DMS79 (cell line): ENCODE results near the gene ZNF280B.
"Not testable (repeated sequence)": the region's sequence is repeated elsewhere in the genome, so short reads cannot be mapped to it uniquely, and the experiment has no call there.

Experiments
- DNase-seq: peaks from one replicate; lab custom pipeline; 2025; lab: John Stamatoyannopoulos, UW

The ZNF280B gene

DNA sequence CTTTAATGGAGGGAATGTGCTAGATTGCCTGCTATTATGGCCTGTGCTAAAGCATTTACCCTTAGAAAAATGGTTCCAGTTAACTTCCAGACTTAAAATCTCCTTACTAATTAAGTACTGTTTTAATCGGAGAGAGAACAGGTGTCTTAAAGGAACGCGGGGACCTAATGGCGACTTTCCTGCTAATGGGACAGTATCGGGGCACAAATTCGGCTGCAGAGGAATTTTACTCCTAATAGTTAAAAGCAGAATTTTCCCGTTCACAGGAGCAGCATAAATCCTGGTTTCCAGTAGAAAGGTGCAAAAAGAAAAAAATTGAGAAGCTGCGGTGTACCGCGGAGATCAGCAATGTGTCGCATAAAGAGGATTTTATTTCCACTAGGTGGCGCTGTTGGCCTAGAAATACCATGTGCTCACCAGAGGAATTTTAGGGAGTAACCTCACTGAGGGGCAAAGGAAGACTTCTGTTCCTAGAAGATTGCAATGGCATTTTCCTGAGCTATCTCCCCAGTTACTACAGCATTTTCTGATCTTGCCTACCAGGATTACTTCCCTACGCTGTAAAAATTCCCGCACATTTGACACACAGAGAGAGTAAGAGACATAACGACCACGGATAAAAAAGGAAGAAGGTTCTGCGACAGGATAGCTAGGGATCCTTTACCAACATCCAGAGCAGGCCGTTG lies 44.5 kb downstream of the ZNF280B start:
- DNase-seq: peak; percentile 8

DNA sequence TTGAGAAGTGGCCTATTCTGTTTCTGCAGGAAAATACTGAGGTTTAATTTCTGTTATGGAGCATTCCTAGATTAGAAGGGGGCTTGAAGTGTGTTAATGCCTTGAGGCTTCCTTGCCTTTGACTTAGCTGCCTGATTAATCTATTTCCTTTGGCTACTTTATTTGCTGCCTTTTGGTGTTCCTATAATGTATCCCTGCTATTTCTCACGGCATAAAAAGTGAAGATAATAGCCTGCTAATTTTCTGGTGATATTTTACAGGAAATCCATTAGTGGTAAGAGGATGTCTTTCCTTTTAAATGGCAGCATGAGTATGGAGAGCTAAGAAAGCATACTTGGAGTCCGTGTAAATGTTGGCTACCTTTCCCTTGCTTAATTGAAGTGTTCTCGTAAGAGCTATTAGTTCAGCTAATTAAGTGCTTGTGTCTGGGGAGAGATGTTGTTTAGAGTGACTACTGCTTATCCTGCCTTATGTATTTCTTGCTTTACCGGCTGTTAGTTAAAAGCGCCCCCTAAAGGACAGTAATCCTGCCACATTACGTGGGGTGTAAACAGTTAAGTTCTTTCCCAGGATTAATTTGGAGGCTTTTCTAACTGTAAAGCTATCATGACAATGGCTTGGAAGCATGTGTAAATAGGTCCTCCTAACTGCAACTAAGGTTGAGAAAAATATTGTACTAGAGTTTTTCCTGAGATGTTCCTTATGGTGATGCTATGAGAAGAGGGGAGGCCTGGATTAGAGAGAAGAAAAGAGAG lies 45.6 kb downstream of the ZNF280B start:
- DNase-seq: no peak

- DNase-seq: no peak
These were observed 47.0 kb downstream of the ZNF280B start for GRCh38 chr22:22461583-22461982.

GRCh38 chr22:22461111-22461510 lies 47.4 kb downstream of the ZNF280B start:
- no peak for DNase-seq

GRCh38 chr22:22460635-22461034 lies 47.9 kb downstream of the ZNF280B start:
- no peak for DNase-seq

DNA sequence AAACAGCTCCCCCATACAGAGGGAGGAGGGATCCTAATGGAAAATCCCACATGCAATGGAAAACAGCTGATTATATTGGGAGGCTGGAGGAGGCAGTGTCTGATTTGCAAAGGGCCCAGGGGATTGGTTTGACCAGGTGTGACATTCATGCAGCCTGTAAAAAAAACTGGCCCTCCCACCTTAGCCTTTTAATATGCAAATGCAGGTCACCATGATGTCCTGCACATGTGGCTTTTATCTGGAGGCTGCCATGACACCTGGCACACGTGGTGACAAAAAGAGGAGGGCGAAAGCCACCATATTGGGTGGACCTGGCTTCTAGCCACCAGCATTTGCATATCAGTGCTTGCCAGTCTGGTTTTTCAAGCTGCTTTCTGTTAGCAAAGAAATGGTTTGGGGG lies 48.5 kb downstream of the ZNF280B start:
- no peak for DNase-seq

DNA sequence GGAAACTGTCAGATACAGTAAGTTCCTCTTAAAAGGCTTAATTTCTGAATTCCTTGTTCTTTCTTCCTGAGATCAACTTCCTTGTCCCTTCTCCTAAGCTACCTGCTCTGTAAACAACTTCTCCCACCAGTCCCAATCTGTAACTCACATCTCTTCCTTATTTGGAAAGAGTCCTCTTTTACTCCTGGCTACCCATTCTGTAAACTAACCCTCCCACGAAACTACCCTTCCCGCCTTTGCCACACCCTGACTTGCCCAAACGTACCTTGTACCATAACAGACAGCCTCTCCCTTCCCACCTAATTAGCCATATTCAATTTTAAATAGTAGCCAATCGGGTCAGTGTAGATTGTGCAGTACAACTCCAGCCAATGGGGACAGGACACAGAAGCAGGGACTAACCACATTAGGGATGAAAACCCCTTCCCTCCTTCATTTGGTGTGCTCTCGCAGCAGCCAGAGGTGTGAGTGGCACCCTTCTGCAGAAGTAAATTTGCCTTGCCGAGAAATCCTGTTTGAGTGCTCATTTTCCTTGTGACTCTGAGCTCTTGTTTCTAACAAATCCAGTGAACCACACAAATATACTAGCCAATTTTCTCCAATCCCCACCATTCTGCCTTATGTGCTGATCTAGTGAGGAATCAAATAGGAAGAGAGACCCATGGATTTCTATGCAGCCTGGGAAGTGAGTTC lies 49.5 kb downstream of the ZNF280B start:
- DNase-seq: no peak

DNA sequence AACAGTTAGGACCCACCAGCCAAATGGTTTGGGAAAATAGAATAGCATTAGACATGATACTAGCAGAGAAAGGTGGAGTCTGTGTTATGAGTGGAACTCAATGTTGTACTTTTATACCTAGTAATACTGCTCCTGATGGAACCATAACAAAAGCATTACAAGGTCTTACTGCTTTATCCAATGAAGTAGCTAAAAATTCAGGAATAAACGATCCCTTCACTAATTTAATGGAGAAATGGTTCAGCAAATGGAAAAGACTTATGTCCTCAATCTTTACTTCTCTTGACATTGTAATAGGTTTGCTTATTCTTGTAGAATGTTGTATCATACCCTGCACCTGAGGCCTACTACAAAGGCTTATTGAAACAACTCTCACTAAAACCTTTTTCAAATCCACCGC lies 50.2 kb downstream of the ZNF280B start:
- no peak for DNase-seq

DNA sequence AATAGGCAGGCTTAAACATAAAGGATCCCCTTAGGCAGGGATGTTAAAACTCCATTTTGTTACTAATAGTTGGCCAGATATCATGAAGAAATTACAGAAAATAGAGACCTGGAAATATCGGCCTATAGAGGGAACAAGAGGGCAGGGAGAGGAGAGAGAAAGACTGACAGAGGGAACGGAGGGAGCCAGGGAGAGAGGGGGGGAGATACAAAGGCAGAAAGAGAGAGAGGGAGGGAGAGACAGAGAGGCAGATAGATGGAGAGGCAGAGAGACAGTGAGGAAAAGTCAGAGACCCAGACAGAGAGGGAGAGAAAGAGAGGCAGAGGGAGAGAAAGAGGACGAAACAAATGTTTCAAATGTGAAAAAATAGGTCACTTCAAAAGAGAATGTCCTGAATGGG lies 53.5 kb downstream of the ZNF280B start:
- no peak for DNase-seq

GRCh38 chr22:22452996-22453686 lies 55.4 kb downstream of the ZNF280B start:
- DNase-seq: no peak

GRCh38 chr22:22452211-22452610 lies 56.3 kb downstream of the ZNF280B start:
- DNase-seq: no peak

- peak; percentile 66 for DNase-seq
These were observed 58.2 kb downstream of the ZNF280B start for GRCh38 chr22:22450343-22450839.

DNA sequence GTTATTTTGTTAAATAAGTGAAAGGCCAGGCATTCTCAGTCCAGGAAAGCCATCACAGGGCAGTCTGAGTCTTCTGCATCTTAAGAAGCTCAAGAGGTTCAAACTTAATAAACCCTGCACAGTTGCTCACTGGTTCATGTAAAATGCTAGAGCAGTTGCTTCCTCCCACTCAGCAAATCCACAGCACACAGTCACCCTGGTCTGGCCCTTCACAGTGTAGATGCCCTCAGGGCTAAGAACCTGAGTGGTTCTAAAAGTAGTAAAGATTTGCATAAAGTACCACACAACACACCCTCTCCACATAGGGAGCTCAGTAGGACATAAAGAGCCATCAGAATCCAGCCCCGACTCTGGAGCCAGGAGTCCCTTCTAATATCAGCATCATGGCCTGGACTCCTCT lies 58.7 kb downstream of the ZNF280B start:
- no peak for DNase-seq

DNA sequence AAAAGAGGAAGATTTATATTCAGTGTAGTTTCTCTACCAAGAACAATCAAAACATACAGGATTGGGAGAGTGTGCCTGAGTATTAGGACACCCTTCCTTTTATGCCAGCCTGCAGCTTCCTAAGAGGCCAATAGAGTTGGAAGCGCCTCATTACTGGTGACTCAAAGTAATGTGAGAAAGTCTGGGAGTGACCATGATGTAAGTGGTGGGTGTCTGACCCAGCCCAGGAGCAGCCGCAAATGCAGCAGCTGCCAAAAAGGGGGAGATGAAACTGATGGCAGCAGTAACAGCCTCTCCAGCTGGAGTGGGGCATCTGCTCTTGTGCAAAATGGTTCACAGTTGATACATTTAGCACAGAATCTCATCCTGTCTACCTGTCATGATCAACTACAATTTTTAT lies 62.0 kb downstream of the ZNF280B start:
- DNase-seq: no peak

DNA sequence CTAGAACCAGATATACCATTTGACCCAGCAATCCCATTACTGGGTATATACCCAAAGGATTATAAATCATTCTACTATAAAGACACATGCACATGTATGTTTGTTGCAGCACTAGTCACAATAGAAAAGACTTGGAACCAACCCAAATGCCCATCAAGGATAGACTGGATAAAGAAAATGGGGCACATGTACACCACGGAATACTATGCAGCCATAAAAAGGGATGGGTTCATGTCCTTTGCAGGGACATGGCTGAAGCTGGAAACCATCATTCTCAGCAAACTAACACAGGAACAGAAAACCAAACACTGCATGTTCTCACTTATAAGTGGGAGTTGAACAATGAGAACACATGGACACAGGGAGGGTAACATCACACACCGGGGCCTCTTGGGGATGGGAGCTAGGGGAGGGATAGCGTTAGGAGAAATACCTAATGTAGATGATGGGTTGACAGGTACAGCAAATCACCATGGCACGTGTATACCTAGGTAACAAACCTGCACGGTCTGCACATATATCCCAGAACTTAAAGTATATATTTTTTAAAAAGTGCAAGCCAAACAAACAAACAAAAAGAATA lies 64.4 kb downstream of the ZNF280B start:
- not testable (repeated sequence) for DNase-seq

DNA sequence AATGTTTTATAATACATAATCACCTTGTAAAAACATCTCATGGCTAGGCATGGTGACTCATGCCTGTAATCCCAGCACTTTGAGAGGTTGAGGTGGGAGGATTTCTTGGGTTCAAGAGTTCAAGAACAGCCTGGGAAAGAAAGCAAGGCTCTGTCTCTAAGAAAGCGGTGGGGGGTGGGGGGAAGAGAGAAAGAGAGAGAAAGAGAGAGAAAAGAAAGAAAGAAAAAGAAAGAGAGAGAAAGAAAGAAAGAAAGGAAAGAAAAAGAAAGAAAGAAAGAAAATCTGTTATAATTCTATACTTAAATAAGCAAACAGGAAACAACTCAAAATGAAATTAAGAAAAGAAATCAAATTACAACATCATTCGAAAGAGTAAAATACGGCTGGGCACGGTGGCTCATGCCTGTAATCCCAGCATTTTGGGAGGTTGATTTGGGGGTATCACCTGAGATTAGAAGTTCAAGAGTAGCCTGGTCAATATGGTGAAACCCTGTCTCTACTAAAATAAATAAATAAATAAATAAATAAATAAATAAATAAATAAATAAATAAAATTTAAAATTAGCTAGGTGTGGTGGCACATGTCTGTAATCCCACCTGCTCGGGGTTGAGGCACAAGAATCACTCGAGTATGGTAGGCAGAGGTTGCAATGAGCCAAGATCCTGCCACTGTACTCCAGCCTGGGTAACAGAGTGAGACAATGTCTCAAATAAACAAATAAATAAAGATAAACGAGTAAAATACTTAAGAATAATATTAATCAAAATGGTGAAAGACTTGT lies 65.4 kb downstream of the ZNF280B start:
- no peak for DNase-seq

DNA sequence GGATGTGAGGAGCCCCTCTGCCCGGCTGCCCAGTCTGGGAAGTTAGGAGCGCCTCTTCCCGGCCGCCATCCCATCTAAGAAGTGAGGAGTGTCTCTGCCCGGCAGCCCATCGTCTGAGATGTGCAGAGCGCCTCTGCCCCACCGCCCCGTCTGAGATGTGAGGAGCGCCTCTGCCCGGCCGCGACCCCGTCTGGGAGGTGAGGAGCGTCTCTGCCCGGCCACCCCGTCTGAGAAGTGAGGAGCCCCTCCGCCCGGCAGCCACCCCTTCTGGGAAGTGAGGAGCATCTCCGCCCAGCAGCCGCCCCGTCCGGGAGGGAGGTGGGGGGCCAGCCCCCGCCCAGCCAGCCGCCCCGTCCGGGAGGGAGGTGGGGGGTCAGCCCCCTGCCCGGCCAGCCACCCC lies 66.9 kb downstream of the ZNF280B start:
- not testable (repeated sequence) for DNase-seq

DNA sequence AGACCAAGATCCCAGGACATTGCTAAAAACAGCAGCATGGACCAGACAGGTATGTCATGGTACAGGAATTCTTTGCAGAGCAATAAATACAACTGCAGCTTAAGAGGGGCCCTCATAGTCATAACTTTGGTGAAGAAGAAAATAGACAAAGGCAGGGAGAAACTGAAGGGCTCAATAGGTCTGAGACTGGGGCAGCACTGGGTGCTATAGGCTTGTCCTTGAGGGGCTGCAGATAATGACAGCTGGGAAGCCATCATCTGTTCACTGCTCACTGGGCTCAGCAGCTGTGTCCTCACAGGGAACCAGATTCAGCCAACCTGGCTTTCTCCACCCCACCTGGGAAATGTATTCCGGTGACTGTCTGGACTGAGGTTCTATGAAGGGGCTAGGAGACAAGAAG lies 68.4 kb downstream of the ZNF280B start:
- DNase-seq: no peak
